HTERT RPE-1 (cell line): Measurements from ENCODE around the gene CYP27C1.

Experiments
- in situ Hi-C: fragments of 300-500 bp; cut with MboI; formaldehyde crosslinking; loops from 4 replicates; pipeline ENCODE4 v1.14.3; 2020; ENCODE audit warnings: low sequenced_read_pairs

The CYP27C1 gene

GRCh38 chr2:127157651-127158485 lies 62.2 kb downstream of the CYP27C1 start:
- in situ Hi-C loops: no loop called here

GRCh38 chr2:127157114-127157513 lies 63.0 kb downstream of the CYP27C1 start:
- in situ Hi-C loops: no loop called here

GRCh38 chr2:127155947-127156346 lies 64.2 kb downstream of the CYP27C1 start:
- in situ Hi-C loops: no loop called here

GRCh38 chr2:127155028-127155581 lies 65.0 kb downstream of the CYP27C1 start:
- in situ Hi-C loops: no loop called here

GRCh38 chr2:127154396-127154795 lies 65.7 kb downstream of the CYP27C1 start:
- in situ Hi-C loops: no loop called here

GRCh38 chr2:127153691-127154158 lies 66.4 kb downstream of the CYP27C1 start:
- in situ Hi-C loops: no loop called here

GRCh38 chr2:127150996-127151395 lies 69.1 kb downstream of the CYP27C1 start:
- in situ Hi-C loops: no loop called here

- in situ Hi-C loops: no loop called here
These were observed 70.7 kb downstream of the CYP27C1 start for GRCh38 chr2:127149384-127149783.

GRCh38 chr2:127146820-127147502 lies 73.1 kb downstream of the CYP27C1 start:
- in situ Hi-C loops: no loop called here

- in situ Hi-C loops: no loop called here
These were observed 73.9 kb downstream of the CYP27C1 start for GRCh38 chr2:127146071-127146725.

GRCh38 chr2:127145280-127145895 lies 74.7 kb downstream of the CYP27C1 start:
- in situ Hi-C loops: no loop called here

GRCh38 chr2:127143841-127144782 lies 76.0 kb downstream of the CYP27C1 start:
- in situ Hi-C loops: no loop called here

GRCh38 chr2:127142663-127143630 lies 77.2 kb downstream of the CYP27C1 start:
- in situ Hi-C loops: no loop called here

GRCh38 chr2:127140538-127140937 lies 79.6 kb downstream of the CYP27C1 start:
- in situ Hi-C loops: no loop called here

- in situ Hi-C loops: no loop called here
These were observed 80.3 kb downstream of the CYP27C1 start for GRCh38 chr2:127139766-127140165.

GRCh38 chr2:127138281-127138680 lies 81.8 kb downstream of the CYP27C1 start:
- in situ Hi-C loops: no loop called here

- in situ Hi-C loops: no loop called here
These were observed 82.4 kb downstream of the CYP27C1 start for GRCh38 chr2:127137741-127138140.

- in situ Hi-C loops: no loop called here
These were observed 82.9 kb downstream of the CYP27C1 start for GRCh38 chr2:127137225-127137624.
